A673 (cell line): ENCODE data around the gene LRRC17. TPM values are rescaled to one million over a fixed set of nuclear protein-coding genes. Genes with fewer than 3 reads are reported as not detected.
"Not testable (repeated sequence)": the region's sequence is repeated elsewhere in the genome, so short reads cannot be mapped to it uniquely, and the experiment has no call there.

Experiments
- BruUV-seq: library from RNA; stranded (reverse); fragments of 400-500 nt; replicated peaks from 2 replicates; lab custom pipeline; 2021; lab: Mats Ljungman, UMichigan
- CTCF ChIA-PET: fragments of 300-600 bp; sonication (Branson Sonifier 250); formaldehyde crosslinking; loops from one replicate; lab custom pipeline; 2022; ENCODE audit warnings: antibody characterized with exemption; lab: Charles Lee
- POLR2A ChIA-PET: fragments of 300-600 bp; sonication (Branson Sonifier 250); formaldehyde crosslinking; loops from one replicate; lab custom pipeline; 2022; ENCODE audit warnings: antibody characterized with exemption; ENCODE audit not compliant: low non-redundant PET; lab: Charles Lee
- DNase-seq: peaks from one replicate; pipeline ENCODE4 v3.0.0-alpha.2; 2015; ENCODE audit warnings: low spot score
- H3K27ac ChIP-seq: fragments of 200-600 bp; sonication (generic); 2 replicates; pipeline ENCODE4 v1.5.1; 2016; ENCODE audit warnings: mixed run types, low read depth, mild to moderate bottlenecking, mixed read lengths, antibody characterized with exemption, low read length; ENCODE audit not compliant: poor library complexity, severe bottlenecking
- H3K27me3 ChIP-seq: fragments of 200-600 bp; sonication (generic); replicated peaks from 2 replicates; pipeline ENCODE4 v1.6.1; 2017; ENCODE audit warnings: mixed run types, low read depth, mild to moderate bottlenecking, mixed read lengths, antibody characterized with exemption, low read length; ENCODE audit not compliant: insufficient read depth, poor library complexity
- H3K36me3 ChIP-seq: fragments of 200-600 bp; sonication (generic); 2 replicates; pipeline ENCODE4 v1.6.1; 2016; ENCODE audit warnings: mixed run types, mild to moderate bottlenecking, mixed read lengths, antibody characterized with exemption, low read length; ENCODE audit not compliant: insufficient read depth, poor library complexity, severe bottlenecking
- H3K4me1 ChIP-seq: fragments of 200-600 bp; sonication (generic); 2 replicates; pipeline ENCODE4 v1.6.1; 2017; ENCODE audit warnings: mixed run types, mild to moderate bottlenecking, mixed read lengths, antibody characterized with exemption, low read length; ENCODE audit not compliant: insufficient read depth, poor library complexity, severe bottlenecking
- H3K4me3 ChIP-seq: fragments of 200-600 bp; sonication (generic); 2 replicates; pipeline ENCODE4 v1.5.1; 2016; ENCODE audit warnings: low read depth, mixed run types, mild to moderate bottlenecking, mixed read lengths, low read length; ENCODE audit not compliant: poor library complexity, severe bottlenecking
- H3K9me3 ChIP-seq: fragments of 200-600 bp; sonication (generic); 2 replicates; pipeline ENCODE4 v1.6.1; 2016; ENCODE audit warnings: mixed run types, low read depth, mild to moderate bottlenecking, mixed read lengths, antibody characterized with exemption, low read length; ENCODE audit not compliant: poor library complexity, severe bottlenecking
- CTCF ChIP-seq: fragments of 300-800, 200-600 bp; sonication (generic); conservative IDR thresholded peaks from 2 replicates; pipeline ENCODE4 v1.5.1; 2017; ENCODE audit warnings: low read depth, mild to moderate bottlenecking, antibody characterized with exemption, low read length, moderate library complexity, mixed read lengths
- EZH2 ChIP-seq: fragments of 200-600 bp; sonication (generic); IDR thresholded peaks from 2 replicates; pipeline ENCODE4 v1.6.1; 2017; ENCODE audit warnings: borderline replicate concordance, low read depth, mild to moderate bottlenecking, mixed read lengths, antibody characterized with exemption, low read length; ENCODE audit not compliant: poor library complexity, severe bottlenecking
- intact Hi-C: fragments of 100-400 bp; cut with micrococcal nuclease; formaldehyde crosslinking; loops from one replicate; pipeline ENCODE4 v1.10.0; 2022; ENCODE audit not compliant: unreplicated experiment
- total RNA-seq: library from RNA; stranded (reverse); gene quantifications from 2 replicates; pipeline ENCODE4 v1.2.3, GENCODE V29; 2021

LRRC17 gene
- total RNA-seq, 1 experiment from 2014 or later: 10.0 TPM

- intact Hi-C loops: no loop called here
- TF ChIP-seq EZH2 (no peak), CTCF (no peak)
- CTCF ChIA-PET: no interaction called here
Measured at GRCh38 chr7:102975854-102976253, 63.1 kb downstream of the LRRC17 start.

GRCh38 chr7:102976493-102976892, 63.7 kb downstream of the LRRC17 start:
- no peaks in the 10 kb centered on the region for H3K36me3 ChIP-seq
- H3K27me3 ChIP-seq: no peaks in the 10 kb centered on the region
- no peaks in the 10 kb centered on the region for H3K9me3 ChIP-seq
- no peak for DNase-seq
- intact Hi-C loops: no loop called here
- H3K27ac ChIP-seq: no peak overlapping the region
- POLR2A ChIA-PET: no interaction called here
- no peak overlapping the region for H3K4me3 ChIP-seq
- no peaks in the 10 kb centered on the region for H3K4me1 ChIP-seq
- BruUV-seq: no TSS peak
- TF ChIP-seq CTCF (no peak), EZH2 (no peak)
- CTCF ChIA-PET: no interaction called here

More at GRCh38 chr7:102975854-102976253, 63.1 kb downstream of the LRRC17 start:
- no peak overlapping the region for H3K27ac ChIP-seq
- H3K4me1 ChIP-seq: no peaks in the 10 kb centered on the region
- DNase-seq: no peak
- H3K27me3 ChIP-seq: no peaks in the 10 kb centered on the region
- H3K9me3 ChIP-seq: no peaks in the 10 kb centered on the region
- POLR2A ChIA-PET: no interaction called here
- no peaks in the 10 kb centered on the region for H3K36me3 ChIP-seq
- no TSS peak for BruUV-seq
- H3K4me3 ChIP-seq: no peak overlapping the region

GRCh38 chr7:102977586-102977985, 64.8 kb downstream of the LRRC17 start:
- H3K27me3 ChIP-seq, intact Hi-C loops, CTCF ChIA-PET, H3K4me3 ChIP-seq, H3K36me3 ChIP-seq, BruUV-seq, H3K27ac ChIP-seq, H3K4me1 ChIP-seq, POLR2A ChIA-PET, H3K9me3 ChIP-seq, DNase-seq: not testable (repeated sequence)

- no peaks in the 10 kb centered on the region for H3K36me3 ChIP-seq
- H3K9me3 ChIP-seq: no peaks in the 10 kb centered on the region
- H3K27me3 ChIP-seq: no peaks in the 10 kb centered on the region
- H3K27ac ChIP-seq: no peak overlapping the region
- intact Hi-C loops: no loop called here
- DNase-seq: no peak
- no peaks in the 10 kb centered on the region for H3K4me1 ChIP-seq
- no TSS peak for BruUV-seq
- H3K4me3 ChIP-seq: no peak overlapping the region
- no peak for TF ChIP-seq CTCF
- CTCF ChIA-PET: no interaction called here
- POLR2A ChIA-PET: no interaction called here
Measured at GRCh38 chr7:102978284-102978683, 65.5 kb downstream of the LRRC17 start.
